KG1 (cell line): Measurements from ENCODE around the gene KRT83.
"Not testable (repeated sequence)": the region's sequence is repeated elsewhere in the genome, so short reads cannot be mapped to it uniquely, and the experiment has no call there.

Source experiments
- DNase-seq: peaks from one replicate; lab custom pipeline; 2025; lab: John Stamatoyannopoulos, UW

The KRT83 gene

GRCh38 chr12:52353766-52354165 is 32.6 kb upstream of the KRT83 start:
- DNase-seq = no peak

- DNase-seq = no peak
These were observed 31.8 kb upstream of the KRT83 start for GRCh38 chr12:52352951-52353350.

- DNase-seq = no peak
These were observed 30.2 kb upstream of the KRT83 start for GRCh38 chr12:52351196-52352059.

- DNase-seq = no peak
These were observed 29.6 kb upstream of the KRT83 start for GRCh38 chr12:52350786-52351185.

GRCh38 chr12:52350021-52350620 is 28.9 kb upstream of the KRT83 start:
- DNase-seq = no peak

- no peak for DNase-seq
These were observed 28.0 kb upstream of the KRT83 start for GRCh38 chr12:52349196-52349595.

GRCh38 chr12:52347551-52348510 is 26.6 kb upstream of the KRT83 start:
- no peak for DNase-seq

- DNase-seq = no peak
These were observed 25.8 kb upstream of the KRT83 start for GRCh38 chr12:52347016-52347415.

GRCh38 chr12:52346593-52346992 is 25.4 kb upstream of the KRT83 start:
- DNase-seq = no peak

- not testable (repeated sequence) for DNase-seq
These were observed 23.8 kb upstream of the KRT83 start for GRCh38 chr12:52345041-52345440.

GRCh38 chr12:52344111-52344510 is 22.9 kb upstream of the KRT83 start:
- DNase-seq = no peak

- DNase-seq = no peak
These were observed 22.4 kb upstream of the KRT83 start for GRCh38 chr12:52343550-52343949.

GRCh38 chr12:52342781-52343490 is 21.7 kb upstream of the KRT83 start:
- no peak for DNase-seq

GRCh38 chr12:52341066-52341580 is 19.9 kb upstream of the KRT83 start:
- no peak for DNase-seq

- no peak for DNase-seq
These were observed 17.2 kb upstream of the KRT83 start for GRCh38 chr12:52338241-52338960.

- no peak for DNase-seq
These were observed 15.9 kb upstream of the KRT83 start for GRCh38 chr12:52337054-52337453.

GRCh38 chr12:52336641-52337040 is 15.4 kb upstream of the KRT83 start:
- DNase-seq = no peak

- no peak for DNase-seq
These were observed 14.5 kb upstream of the KRT83 start for GRCh38 chr12:52335598-52336262.

GRCh38 chr12:52334185-52334584 is 13.0 kb upstream of the KRT83 start:
- DNase-seq = no peak

- no peak for DNase-seq
These were observed 12.1 kb upstream of the KRT83 start for GRCh38 chr12:52333321-52333720.
